ENCODE results near the gene ZBED1. TPM values are rescaled to one million over a fixed set of nuclear protein-coding genes. Genes with fewer than 3 reads are reported as not detected.

Gene ZBED1
- total and polyA plus RNA-seq, 4 donors: 15.9 to 49.0 (median 26.9) TPM

DNA sequence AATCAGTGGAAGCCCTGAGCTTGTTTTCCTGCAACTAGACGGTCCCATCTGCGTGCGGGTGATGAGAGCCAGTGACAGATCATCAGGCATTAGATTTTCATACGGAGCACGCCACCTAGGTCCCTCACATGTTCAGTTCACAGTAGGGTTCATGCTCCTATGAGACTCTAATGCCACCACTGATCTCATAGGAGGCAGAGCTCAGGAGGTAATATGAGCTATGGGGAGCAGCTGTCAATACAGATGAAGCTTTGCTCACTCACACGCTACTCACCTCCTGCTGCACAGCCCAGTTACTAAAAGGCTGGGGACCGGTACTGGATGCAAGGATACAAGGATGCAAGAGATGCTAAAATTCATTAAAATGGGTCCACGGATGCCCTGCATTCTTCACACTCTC, 61.2 kb downstream of the ZBED1 start:
- no peak overlapping the region for H3K9ac ChIP-seq (ENCODE audit: low read depth in 1 of 2, low read length in 2 of 2)
- no peaks in the 10 kb centered on the region for H3K4me1 ChIP-seq (ENCODE audit: control insufficient read depth in 4 of 4, insufficient read depth in 4 of 4, low read length in 3 of 4)
- peaks cover 0 to 8% (median 3%) of the 10 kb centered on the region in 4 donors for H3K36me3 ChIP-seq (ENCODE audit: control insufficient read depth in 4 of 4, insufficient read depth in 3 of 4, low read depth in 1 of 4, low read length in 3 of 4)
- H3K4me3 ChIP-seq (ENCODE audit: low read depth in 1 of 3, low read length in 3 of 3): no peak overlapping the region
- TF ChIP-seq, protein P1, sequence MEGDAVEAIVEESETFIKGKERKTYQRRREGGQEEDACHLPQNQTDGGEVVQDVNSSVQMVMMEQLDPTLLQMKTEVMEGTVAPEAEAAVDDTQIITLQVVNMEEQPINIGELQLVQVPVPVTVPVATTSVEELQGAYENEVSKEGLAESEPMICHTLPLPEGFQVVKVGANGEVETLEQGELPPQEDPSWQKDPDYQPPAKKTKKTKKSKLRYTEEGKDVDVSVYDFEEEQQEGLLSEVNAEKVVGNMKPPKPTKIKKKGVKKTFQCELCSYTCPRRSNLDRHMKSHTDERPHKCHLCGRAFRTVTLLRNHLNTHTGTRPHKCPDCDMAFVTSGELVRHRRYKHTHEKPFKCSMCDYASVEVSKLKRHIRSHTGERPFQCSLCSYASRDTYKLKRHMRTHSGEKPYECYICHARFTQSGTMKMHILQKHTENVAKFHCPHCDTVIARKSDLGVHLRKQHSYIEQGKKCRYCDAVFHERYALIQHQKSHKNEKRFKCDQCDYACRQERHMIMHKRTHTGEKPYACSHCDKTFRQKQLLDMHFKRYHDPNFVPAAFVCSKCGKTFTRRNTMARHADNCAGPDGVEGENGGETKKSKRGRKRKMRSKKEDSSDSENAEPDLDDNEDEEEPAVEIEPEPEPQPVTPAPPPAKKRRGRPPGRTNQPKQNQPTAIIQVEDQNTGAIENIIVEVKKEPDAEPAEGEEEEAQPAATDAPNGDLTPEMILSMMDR (IDR thresholded peaks at IDR 0.05; ENCODE audit: low read depth, low read length, missing input control): no peak
- TF ChIP-seq, protein P2, sequence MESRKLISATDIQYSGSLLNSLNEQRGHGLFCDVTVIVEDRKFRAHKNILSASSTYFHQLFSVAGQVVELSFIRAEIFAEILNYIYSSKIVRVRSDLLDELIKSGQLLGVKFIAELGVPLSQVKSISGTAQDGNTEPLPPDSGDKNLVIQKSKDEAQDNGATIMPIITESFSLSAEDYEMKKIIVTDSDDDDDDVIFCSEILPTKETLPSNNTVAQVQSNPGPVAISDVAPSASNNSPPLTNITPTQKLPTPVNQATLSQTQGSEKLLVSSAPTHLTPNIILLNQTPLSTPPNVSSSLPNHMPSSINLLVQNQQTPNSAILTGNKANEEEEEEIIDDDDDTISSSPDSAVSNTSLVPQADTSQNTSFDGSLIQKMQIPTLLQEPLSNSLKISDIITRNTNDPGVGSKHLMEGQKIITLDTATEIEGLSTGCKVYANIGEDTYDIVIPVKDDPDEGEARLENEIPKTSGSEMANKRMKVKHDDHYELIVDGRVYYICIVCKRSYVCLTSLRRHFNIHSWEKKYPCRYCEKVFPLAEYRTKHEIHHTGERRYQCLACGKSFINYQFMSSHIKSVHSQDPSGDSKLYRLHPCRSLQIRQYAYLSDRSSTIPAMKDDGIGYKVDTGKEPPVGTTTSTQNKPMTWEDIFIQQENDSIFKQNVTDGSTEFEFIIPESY (IDR thresholded peaks at IDR 0.05): no peak
- no peak for TF ChIP-seq NR2F2 (IDR thresholded peaks at IDR 0.05)
- H3K9me3 ChIP-seq (ENCODE audit: control insufficient read depth in 4 of 4, low read length in 3 of 4): peaks cover 0 to 3% (median 0%) of the 10 kb centered on the region in 4 donors
- WGBS: 86% methylated on average over 8 of the region's 8 CpGs
- H3K27ac ChIP-seq (ENCODE audit: low read depth in 1 of 2, low read length in 2 of 2): no peak overlapping the region
- no peak for DNase-seq (ENCODE audit: low spot score)
- H3K27me3 ChIP-seq (ENCODE audit: control insufficient read depth in 4 of 4, insufficient read depth in 4 of 4, low read length in 3 of 4): no peaks in the 10 kb centered on the region

Other genes with a start within 250 kb of the ZBED1 start
- 10 to 100 TPM; 19.3 to 27.3 TPM for gene DHRSX, start within 50 bp of the ZBED1 start, total RNA-seq
- gene DHRSX, start within 50 bp of the ZBED1 start, polyA plus RNA-seq: 10 to 100 TPM; 17.2 to 35.2 TPM
- 10 to 100 TPM; 49.9 to 62.7 TPM for gene CD99, start 190.3 kb upstream of the ZBED1 start, total RNA-seq
- 100 to 1,000 TPM; 142 to 165 TPM for gene CD99, start 190.3 kb upstream of the ZBED1 start, polyA plus RNA-seq